Measurements from ENCODE around the gene ETS1.

Gene ETS1

GRCh38 chr11:128587415-128587814 lies at the start of gene ETS1:
Gene ETS1, minus strand, starts transcription at chr11:128587558. Its CDS starts 14,428 bp downstream, at chr11:128573130.
- no peak for DNase-seq (ENCODE audit: low spot score)

GRCh38 chr11:128634395-128634794 lies 47.0 kb upstream of the ETS1 start:
- DNase-seq (ENCODE audit: low spot score) = no peak

DNA sequence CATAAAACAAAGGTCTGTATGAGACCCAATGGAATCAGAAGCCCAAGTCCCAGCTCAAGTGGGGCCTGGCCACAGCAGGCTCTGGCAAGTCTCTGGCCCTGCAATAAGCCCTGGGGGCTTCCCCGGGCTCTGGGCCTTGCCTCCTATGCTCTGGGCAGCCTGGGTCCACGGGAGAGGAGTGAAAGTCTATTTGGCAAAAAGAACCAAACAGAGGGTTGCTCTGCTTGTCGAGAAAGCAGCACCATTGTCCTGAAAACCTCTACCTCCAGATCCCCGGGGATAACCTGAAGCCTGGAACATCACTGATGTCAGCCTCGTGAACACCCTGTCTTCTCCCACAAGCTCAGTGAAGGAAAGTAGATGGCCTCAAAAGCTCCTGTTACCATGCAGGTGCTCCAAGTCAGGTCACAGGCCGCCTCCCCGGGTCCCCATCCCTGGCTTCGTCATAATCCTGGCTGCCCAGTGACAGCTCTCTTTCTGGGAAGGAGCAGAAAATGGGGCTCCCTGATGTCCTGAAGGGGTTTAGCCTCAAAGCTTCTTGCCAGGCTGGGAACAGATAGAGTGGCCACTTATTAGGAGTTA lies 46.1 kb upstream of the ETS1 start:
- DNase-seq (ENCODE audit: low spot score) = no peak

DNA sequence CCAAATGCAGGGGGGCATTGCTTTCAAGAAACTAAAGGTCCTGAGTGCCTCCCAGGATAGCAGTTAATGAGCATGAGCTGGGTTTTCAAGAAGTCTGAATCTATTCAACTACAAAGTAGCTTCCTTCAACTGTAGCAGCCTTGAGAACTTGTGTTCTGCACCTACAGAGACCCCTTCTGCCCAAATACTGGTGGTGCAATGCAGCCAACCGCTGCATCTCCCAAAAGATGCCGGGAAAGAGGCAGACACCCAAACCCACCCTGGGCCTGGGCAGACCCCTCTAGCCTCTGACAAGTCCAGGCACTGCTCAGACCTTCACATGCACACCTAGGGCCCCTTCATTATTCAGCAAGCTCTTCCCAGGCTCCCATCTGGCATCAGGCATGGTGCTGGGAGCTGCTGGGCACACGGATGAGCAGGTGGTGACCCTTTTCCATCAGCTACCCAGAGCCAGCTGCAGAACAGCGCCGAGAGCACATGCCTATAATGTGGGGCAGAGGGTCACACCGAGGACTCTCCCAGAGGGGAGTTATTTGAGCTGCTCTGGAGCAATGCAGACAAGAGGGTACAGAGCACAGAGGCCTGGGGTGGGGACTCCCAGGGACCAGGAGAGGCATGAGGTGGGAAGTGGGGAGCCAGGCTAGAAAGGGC lies 44.9 kb upstream of the ETS1 start:
- peak; percentile 60 for DNase-seq (ENCODE audit: low spot score)

DNA sequence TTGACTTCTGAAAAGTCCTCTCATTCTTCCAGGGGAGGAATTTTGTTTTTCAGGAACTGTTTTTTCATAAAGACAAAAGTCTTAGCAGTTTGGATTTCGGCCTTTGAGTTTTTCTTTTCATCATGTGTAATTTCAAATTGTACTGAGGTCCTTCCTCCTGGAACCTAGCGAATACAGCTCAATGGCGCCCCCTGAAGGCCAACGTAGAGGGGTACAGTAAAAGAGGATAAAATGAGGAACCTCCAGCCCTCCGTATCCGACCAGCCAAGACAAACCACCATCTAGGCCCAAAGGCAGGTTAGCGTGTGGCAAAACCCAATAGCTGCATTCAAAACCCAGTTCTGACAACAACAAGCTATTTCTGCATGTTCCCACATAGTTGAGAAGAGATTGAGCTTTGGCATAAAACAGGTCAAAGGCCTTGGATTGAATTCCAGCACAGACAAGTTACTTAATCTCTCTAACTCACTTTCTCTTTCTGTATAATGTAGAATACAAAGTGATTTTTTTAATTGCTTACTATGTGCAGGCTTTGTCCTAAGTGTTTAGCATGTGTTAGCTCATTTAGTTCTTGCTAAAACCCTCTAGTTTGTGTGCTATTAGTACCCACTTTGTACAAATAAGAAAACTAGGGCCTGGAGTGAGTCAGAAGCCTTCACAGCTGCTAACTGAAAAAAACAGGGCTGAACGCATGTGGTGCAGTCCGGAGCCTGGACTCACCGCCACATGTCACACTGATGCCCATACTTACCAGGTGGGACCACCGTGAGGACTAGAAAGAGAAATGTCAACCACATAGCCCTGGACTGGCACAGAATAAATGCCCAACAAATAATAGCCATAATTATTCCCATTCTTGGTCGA lies 43.2 kb upstream of the ETS1 start:
- DNase-seq (ENCODE audit: low spot score) = peak; percentile 79

GRCh38 chr11:128629516-128630106 lies 42.3 kb upstream of the ETS1 start:
- no peak for DNase-seq (ENCODE audit: low spot score)

GRCh38 chr11:128628686-128629085 lies 41.3 kb upstream of the ETS1 start:
- DNase-seq (ENCODE audit: low spot score) = no peak

DNA sequence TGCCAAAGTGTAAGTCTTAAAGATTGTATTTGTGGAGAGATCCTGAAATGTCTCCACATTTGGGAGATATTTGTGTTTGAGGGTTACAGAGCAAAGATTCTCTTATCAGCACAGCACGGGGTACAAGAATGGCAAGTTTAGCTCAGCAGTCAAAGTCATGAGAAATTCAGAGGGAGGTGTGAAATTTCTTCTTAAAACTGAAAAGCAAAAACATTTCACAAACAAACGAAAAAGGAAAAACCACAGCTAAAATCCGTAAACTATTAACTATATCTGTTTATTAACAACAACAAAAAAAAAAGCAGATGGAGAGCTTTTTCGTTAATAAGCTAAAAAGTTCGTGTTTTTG lies 40.9 kb upstream of the ETS1 start:
- DNase-seq (ENCODE audit: low spot score) = no peak

- DNase-seq (ENCODE audit: low spot score) = no peak
Measured at GRCh38 chr11:128627666-128628324, 40.4 kb upstream of the ETS1 start.

GRCh38 chr11:128626913-128627665 lies 39.7 kb upstream of the ETS1 start:
- DNase-seq (ENCODE audit: low spot score) = no peak

- no peak for DNase-seq (ENCODE audit: low spot score)
Measured at GRCh38 chr11:128625746-128626145, 38.4 kb upstream of the ETS1 start.

DNA sequence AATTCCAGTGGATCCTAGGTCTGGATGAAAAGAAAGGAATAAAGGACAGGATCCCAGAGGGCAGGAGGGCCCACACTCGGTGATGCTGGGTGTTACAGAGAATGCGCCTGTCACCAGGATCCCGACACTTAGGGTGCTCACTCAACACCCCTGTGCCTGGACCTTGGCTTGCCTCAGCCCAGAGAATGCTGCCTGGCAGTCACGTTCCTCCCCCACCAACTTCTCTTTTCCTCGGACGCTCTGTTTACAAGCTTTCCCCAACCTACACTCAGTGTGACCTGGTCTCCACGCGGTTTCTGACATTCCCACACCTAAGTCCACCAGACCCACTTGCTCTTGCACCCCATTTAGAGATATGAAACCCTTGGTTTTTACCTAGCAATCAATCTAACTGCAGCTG lies 38.0 kb upstream of the ETS1 start:
- DNase-seq (ENCODE audit: low spot score) = no peak

DNA sequence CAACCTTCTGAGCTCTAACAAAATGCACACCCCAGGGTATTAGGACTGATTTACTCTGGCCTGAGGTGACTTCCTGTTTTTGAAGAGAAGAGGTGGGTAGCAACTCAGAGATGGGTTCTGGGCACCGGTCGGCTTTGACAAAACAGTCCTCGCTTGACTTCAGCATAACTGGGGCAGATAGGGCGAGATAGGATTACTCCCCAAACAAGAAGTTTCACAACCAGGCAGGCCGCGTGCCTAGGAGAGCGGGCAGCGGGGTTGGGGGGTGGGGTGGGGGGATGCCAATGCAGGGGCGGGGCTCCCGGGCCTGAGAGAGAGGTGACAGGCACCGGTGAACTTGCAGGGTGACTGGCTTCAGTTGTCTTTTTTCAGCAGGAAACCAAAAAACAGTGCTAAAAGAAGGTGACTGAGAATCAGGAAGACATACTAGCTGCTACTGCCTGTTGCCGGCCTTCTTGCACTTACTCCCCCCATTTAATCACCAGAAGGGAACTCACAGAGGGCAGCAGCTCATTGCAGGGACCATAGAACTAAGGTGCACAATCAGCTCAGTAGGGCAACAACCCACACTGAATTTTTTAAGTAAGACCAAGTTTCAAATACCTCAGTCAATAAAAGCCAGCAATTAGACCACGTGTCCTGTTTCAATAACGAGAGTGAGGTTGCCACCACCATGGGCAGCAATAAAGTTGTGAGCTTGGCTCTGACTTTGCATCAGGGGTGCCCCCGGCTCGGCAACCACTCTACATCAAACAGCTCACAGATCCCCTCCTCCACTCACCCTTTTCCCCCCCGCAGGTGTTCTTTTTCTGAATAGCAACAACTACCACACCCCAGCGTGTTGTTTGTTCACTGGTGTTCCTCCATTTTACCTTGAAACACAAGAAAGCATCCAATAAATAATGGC lies 37.2 kb upstream of the ETS1 start:
- no peak for DNase-seq (ENCODE audit: low spot score)

DNA sequence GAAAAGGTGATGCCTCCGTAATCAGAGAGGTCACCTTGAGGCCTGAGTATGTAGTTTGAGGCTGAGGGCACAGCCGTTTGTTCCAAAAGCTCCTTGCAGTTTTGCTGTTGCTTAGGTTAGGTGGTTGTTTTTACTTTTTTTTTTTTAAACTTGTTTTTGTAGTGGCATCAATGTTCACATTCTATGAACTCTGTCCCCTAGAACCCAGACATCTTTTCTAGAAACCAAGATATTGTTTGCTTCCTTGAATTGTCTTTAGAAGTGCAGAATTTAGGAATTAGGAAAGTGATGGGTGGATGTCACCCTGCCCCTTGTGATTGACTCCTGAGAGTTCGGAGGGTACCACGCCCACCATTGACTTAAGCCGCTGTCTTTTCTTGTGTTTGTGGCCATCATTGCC lies 35.7 kb upstream of the ETS1 start:
- no peak for DNase-seq (ENCODE audit: low spot score)

GRCh38 chr11:128621601-128622501 lies 34.5 kb upstream of the ETS1 start:
- peak; percentile 66 for DNase-seq (ENCODE audit: low spot score)

DNA sequence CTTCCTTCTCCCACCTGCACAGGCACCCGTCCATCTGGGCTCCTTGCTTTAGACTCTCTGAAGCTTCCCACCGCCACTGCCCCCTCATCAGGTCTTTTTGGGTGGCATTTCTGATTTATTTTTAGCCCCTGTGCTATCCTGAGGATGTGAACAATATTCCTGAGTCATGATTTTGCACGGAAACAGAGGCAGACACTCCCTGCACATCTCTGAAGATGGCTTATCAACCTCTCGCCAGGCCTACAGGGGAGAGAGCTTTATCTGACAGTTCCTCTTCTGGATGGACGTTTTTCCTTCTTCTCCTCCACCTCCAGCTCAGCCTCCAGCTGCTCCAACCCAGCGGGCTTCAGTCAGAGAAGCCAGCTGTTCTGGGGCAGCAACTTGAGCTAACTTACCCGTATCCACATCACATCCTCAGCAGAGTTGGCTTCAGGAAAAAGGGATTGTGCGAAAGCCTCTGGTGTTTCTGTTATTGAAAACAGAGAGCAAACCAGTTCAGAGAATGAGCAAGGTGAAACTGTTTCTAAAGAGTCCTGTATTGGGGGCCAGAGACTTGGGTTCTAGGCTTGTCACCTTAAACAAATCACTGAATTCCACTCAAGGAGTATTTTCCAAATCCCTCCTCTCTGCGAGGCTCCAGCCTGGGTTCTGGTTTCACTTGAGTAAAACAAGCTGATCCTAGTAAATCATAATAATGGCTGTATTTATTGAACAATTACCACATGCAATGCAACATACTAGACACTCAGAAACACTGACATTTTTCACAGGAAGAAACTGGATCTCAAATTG lies 33.1 kb upstream of the ETS1 start:
- no peak for DNase-seq (ENCODE audit: low spot score)

GRCh38 chr11:128619540-128620308 lies 32.4 kb upstream of the ETS1 start:
- DNase-seq (ENCODE audit: low spot score) = no peak

GRCh38 chr11:128619007-128619406 lies 31.6 kb upstream of the ETS1 start:
- no peak for DNase-seq (ENCODE audit: low spot score)
